Muscle of leg (tissue), 11 donors: ENCODE results near the gene KCNQ1. TPM values are rescaled to one million over a fixed set of nuclear protein-coding genes. Genes with fewer than 3 reads are reported as not detected.

ENCODE experiments used
- DNase-seq: peaks from one replicate; pipeline ENCODE4 v3.0.0; 2013
- H3K27ac ChIP-seq: one replicate; pipeline ENCODE4 v1.5.1; 2013; ENCODE audit warnings: mild to moderate bottlenecking, low read length, control low read depth
- H3K27me3 ChIP-seq: one replicate; pipeline ENCODE4 v1.6.1; 2013; ENCODE audit warnings: low read length; ENCODE audit not compliant: control insufficient read depth, insufficient read depth
- H3K36me3 ChIP-seq: one replicate; pipeline ENCODE4 v1.6.1; 2013; ENCODE audit warnings: low read length; ENCODE audit not compliant: control insufficient read depth, insufficient read depth
- H3K4me1 ChIP-seq: one replicate; pipeline ENCODE4 v1.6.1; 2013; ENCODE audit warnings: low read length; ENCODE audit not compliant: control insufficient read depth, insufficient read depth
- H3K4me3 ChIP-seq: one replicate; pipeline ENCODE4 v1.5.1; 2013; ENCODE audit warnings: low read length, control low read depth
- H3K9me3 ChIP-seq: replicated peaks from 2 replicates; pipeline ENCODE4 v1.6.1; 2013; ENCODE audit warnings: low read depth, low read length; ENCODE audit not compliant: control insufficient read depth
- WGBS: methylation state at CpG from one replicate; pipeline ENCODE4 v1.1.5; 2013; ENCODE audit warnings: missing lambda C conversion rate; ENCODE audit not compliant: insufficient coverage; 5-methylcytosine and 5-hydroxymethylcytosine counted together
- polyA plus RNA-seq, 8 donors: library from polyadenylated mRNA; unstranded; fragments of 120-200 nt; gene quantifications; one replicate each; pipeline versions ENCODE4 v1.2.1 to v1.2.3, GENCODE V29; 2013; ENCODE audit warnings: inconsistent platforms in 1 of 8, low replicate concordance in 1 of 8; ENCODE audit not compliant: insufficient read length in 8 of 8, insufficient read depth in 1 of 8
- total RNA-seq: library from RNA; stranded (reverse); fragments of 120-200 nt; gene quantifications from one replicate; pipeline ENCODE4 v1.2.4, GENCODE V29; 2013

The KCNQ1 gene
- total and polyA plus RNA-seq, 9 donors, result 0.84 to 4.1 (median 2.6) TPM

DNA sequence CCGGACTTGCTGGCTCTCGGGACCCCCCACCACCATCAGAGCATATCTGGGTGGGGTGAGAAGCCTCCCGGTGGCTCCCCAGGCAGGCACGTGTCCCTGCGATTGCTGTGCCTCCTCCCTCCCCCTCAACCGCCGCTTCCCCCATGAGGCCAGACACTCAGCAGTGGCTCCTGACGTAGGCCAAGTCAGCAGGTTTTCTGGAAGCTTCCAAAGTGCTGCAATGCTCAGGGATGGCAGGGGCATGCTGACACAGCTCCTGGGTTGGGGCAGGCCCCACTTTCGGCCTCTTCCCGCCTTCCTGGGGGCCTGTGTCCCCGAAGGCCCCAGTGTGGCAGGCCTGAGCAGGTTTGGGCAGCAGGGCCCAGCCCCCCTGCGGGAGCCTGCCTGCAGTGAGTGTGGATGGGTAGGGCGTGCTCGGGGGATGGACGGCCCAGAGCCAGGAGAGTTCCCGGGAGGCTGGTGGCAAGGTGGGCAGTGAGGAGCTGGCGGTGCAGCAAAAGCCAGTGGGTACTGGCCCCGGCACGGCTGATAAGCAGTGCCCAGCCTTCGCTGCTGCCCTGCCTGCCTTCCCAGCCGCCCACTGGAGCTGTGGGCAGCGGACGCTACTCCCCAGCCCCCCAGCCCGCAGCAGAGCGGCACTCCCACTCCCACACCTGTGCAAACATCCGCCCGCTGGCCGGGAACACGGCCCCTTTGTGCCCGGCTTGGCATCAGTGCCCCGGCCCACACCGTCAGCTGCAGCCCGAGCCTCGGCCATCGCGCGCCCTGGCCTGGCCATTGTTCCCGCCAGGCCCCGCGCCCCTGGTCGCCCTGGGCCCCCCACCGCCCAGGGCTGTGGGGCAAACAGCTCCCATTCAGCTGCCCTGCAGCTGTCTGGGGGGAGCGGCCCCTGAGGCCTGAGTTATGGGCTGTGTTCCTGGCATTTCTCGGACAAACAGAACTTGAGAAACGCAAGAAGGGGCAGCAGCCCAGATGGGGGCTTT, 130.0 kb downstream of the KCNQ1 start:
- WGBS, result 84% methylated on average over 42 of the region's 45 CpGs
- H3K36me3 ChIP-seq, result no peaks in the 10 kb centered on the region
- DNase-seq, result peak; percentile 34
- H3K4me1 ChIP-seq, result peaks cover 62% of the 10 kb centered on the region
- peaks cover 5% of the 10 kb centered on the region for H3K27me3 ChIP-seq
- no peak overlapping the region for H3K4me3 ChIP-seq
- H3K27ac ChIP-seq, result peak overlapping the region; percentile 67
- H3K9me3 ChIP-seq, result peaks cover 9% of the 10 kb centered on the region

DNA sequence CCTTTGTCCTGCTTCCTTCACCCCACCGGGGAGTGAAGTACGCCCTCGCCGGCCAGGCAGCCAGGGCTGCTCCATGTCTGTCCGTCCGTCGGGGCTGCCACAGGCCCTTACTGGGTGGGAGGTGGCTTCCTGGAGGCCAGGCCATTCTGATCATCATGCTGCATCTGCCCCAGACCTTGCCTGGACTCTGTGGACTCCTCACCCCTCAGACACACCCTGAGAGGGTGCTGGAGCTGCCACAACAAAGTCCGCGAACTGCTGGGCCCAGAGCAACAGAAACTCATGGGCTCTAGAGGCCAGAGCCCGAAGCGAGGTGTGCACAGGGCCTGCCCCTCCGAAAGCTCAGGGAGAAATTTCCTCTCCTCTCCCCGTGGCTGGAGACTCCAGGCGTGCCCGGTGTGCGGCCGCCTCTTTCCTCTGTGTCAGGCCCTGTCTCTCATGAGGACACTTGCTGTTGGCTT, 130.8 kb downstream of the KCNQ1 start:
- Histone ChIP-seq H3K9me3 (peaks cover 4% of the 10 kb centered on the region), H3K4me1 (peaks cover 65% of the 10 kb centered on the region), H3K4me3 (no peak overlapping the region), H3K36me3 (no peaks in the 10 kb centered on the region), H3K27ac (peak overlapping the region; percentile 67), H3K27me3 (peaks cover 5% of the 10 kb centered on the region)
- no peak for DNase-seq
- 89% methylated on average over 13 of the region's 17 CpGs for WGBS

DNA sequence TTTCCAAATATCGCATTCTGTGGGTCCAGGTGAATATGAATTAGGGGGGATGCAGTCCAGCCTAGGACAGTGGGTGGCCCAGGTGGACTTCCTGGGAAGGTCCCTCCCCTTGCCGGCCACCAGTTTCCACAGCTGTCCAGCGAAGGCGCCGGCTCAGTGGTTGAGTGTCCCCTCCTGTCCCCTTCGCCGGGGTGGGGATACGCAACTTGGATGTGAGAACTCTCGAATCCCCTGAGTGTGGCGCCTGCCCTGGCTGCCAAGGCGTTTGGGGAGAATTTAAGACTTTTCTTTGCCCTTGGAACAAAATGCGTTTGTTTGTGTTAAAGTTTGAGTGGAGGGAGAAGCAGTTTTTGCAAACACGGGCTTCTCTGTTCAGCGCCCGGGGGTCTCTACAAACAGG, 131.3 kb downstream of the KCNQ1 start:
- no peak overlapping the region for H3K27ac ChIP-seq
- peaks cover 65% of the 10 kb centered on the region for H3K4me1 ChIP-seq
- 89% methylated on average over 11 of the region's 15 CpGs for WGBS
- no peak for DNase-seq
- H3K27me3 ChIP-seq, result peaks cover 5% of the 10 kb centered on the region
- no peaks in the 10 kb centered on the region for H3K9me3 ChIP-seq
- no peak overlapping the region for H3K4me3 ChIP-seq
- no peaks in the 10 kb centered on the region for H3K36me3 ChIP-seq

GRCh38 chr11:2576549-2576948, 131.7 kb downstream of the KCNQ1 start:
- no peak overlapping the region for H3K27ac ChIP-seq
- peaks cover 5% of the 10 kb centered on the region for H3K27me3 ChIP-seq
- 81% methylated on average over 9 of the region's 15 CpGs for WGBS
- DNase-seq, result no peak
- H3K4me1 ChIP-seq, result peaks cover 65% of the 10 kb centered on the region
- H3K9me3 ChIP-seq, result no peaks in the 10 kb centered on the region
- no peaks in the 10 kb centered on the region for H3K36me3 ChIP-seq
- no peak overlapping the region for H3K4me3 ChIP-seq

DNA sequence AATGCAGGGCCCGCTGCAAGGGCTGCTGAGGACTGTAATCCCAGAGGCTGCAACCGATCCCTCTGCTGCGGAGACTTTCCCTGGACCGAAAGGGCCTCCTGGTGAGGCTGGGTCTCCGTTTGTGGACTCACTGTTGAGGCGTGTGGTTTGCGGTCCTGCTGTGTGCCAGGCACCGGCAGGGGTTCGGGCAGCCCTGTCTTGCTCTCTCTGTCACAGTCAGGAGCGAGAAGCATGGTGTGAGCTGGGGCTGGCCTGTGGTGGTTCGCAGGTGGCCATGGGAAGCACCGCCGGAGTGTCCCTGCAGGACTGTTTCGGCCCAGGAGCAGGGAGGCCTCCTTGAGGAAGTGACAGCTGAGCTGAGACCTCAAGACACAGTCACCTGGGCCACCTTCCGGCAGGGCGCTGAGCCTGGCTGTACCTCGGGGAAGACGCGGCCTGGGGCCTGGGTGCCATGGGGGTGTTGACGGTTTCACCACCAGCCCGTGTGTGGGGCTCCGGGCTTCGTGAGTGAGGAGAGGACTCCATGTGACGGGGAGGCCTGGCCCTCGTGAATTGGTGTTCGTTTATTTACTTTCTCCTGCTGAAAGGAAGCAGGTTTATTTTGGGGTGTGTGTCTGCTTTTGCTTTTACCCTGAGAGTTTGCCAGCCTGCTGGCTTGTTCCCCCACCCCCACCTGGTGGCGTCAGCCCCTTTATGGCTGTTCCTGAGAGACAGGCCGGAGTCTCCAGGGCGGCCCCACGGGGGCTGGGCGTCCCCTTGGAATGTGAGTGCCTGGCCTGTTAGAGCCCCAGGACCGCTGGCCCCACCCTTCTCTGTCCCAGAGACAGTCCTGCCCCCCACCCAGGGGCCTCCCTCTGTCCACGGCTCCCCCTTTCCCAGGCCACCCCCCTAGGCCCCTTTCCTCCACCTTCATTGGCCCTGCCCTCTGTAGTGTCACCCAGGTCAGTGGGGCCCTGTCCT, 132.5 kb downstream of the KCNQ1 start:
- WGBS, result 79% methylated on average over 28 of the region's 33 CpGs
- H3K36me3 ChIP-seq, result no peaks in the 10 kb centered on the region
- H3K9me3 ChIP-seq, result no peaks in the 10 kb centered on the region
- no peak overlapping the region for H3K27ac ChIP-seq
- H3K4me3 ChIP-seq, result no peak overlapping the region
- no peak for DNase-seq
- H3K27me3 ChIP-seq, result peaks cover 5% of the 10 kb centered on the region
- H3K4me1 ChIP-seq, result peaks cover 67% of the 10 kb centered on the region

DNA sequence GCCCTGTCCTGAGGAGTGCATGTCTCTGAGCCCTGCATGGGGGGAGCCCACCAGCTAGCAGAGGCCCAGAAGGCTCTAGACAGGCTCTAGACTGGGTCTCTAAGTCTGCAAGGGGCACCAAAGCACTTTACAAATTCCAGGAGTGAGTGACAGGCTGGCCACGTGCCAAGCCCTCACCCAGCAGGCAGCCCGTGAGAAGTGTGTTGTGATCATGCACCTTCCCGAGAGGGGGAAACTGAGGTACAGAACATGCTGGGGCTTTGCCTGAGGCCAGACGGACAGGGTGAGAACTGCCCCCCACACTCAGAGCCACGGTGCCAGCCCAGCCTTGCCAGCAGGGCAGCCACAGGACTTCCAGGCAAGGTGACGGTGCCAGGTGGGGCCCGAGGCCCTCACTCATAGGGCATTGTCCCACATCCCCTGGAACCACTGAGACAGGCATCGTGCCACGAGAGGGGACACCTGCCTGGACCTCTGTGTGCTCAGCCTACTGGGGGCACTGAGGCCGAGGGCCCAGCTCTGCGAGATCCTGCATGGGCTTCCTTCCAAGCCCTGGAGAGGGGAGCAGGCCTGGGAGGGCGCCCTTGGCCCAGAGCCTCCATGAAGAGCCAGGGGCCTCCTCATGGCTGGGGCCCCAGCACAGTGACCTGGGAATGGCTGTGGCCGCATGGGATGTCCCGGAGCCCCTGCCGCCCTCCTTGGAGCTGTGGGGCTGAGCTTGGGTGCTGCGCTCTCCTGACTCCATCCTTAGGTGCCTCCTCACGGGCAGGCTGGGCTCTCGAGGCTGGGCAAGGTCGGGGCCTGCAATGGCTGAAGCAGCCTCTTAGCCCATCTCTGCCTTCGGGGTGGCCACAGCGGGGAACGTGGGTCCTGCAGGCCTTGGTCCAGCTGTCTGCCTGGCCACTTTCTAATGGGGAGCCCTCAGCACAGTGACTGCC, 133.5 kb downstream of the KCNQ1 start:
- H3K36me3 ChIP-seq, result no peaks in the 10 kb centered on the region
- no peak overlapping the region for H3K4me3 ChIP-seq
- H3K4me1 ChIP-seq, result peaks cover 75% of the 10 kb centered on the region
- no peaks in the 10 kb centered on the region for H3K9me3 ChIP-seq
- no peak overlapping the region for H3K27ac ChIP-seq
- H3K27me3 ChIP-seq, result peaks cover 5% of the 10 kb centered on the region
- WGBS, result 89% methylated on average over 22 of the region's 22 CpGs
- no peak for DNase-seq

DNA sequence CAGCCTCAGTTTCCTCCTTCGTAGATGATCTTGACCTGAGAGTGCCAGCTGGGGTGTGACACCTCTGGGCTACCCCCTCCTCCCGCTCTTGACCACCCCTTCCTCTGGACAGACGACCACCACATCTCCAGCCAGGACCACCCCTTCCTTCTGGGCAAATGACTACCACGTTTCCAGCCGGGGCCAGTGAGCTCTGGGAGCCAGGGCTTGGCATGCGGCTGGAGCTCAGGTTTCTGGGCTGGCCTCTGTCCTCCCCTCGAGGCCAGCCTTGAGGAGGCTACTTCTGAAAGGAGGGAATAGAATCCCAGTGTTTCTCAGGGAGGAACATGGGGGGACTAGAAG, 134.1 kb downstream of the KCNQ1 start:
- no peak for DNase-seq
- H3K4me1 ChIP-seq, result peaks cover 73% of the 10 kb centered on the region
- WGBS, result 61% methylated on average over 7 of the region's 7 CpGs

DNA sequence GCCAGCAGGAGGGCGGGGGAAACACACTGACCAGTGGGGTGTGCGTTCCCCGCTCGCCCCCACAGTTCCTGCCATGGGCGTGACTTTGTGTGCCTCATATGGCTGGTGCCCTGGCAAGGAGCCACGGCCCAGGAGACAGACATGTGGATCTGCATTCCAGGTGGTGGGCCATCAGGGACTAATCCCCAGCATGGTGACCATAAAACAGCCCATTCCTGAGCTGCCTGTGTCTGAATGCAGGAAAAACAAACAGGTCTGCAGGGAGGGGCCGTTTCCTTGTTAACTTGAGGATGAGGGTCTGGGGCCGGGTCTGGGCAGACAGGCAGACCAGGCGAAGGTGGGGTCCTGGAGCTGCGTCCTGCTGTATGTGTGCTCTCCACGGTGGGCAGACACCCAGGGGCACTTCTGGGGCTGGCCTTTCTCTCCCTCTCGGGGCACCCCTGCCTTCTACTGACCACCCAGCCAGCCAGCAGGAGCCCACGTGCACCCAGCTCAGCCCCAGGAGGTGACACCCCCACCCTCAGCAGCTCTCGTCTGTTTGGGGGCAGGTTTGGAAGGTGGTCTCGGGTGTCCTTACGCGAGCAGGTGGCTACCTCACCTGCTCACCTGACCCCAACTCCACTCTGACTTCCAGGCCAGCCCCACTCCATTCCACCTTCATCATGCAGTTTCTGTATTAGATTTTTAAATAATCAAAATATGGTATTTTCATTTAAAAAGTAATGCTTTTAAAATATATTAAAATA, 134.7 kb downstream of the KCNQ1 start:
- Histone ChIP-seq H3K36me3 (no peaks in the 10 kb centered on the region), H3K9me3 (no peaks in the 10 kb centered on the region), H3K4me1 (peaks cover 67% of the 10 kb centered on the region), H3K27me3 (peaks cover 5% of the 10 kb centered on the region), H3K27ac (peak overlapping the region; percentile 7), H3K4me3 (no peak overlapping the region)
- 36% methylated on average over 9 of the region's 17 CpGs for WGBS
- DNase-seq, result no peak

More for the DNA sequence above, 134.1 kb downstream of the KCNQ1 start:
- Histone ChIP-seq H3K36me3 (no peaks in the 10 kb centered on the region), H3K9me3 (no peaks in the 10 kb centered on the region), H3K27me3 (peaks cover 5% of the 10 kb centered on the region), H3K4me3 (no peak overlapping the region), H3K27ac (no peak overlapping the region)

GRCh38 chr11:2580061-2580421, 135.2 kb downstream of the KCNQ1 start:
- Histone ChIP-seq H3K27me3 (peaks cover 5% of the 10 kb centered on the region), H3K4me1 (peaks cover 61% of the 10 kb centered on the region), H3K36me3 (no peaks in the 10 kb centered on the region), H3K9me3 (no peaks in the 10 kb centered on the region), H3K4me3 (no peak overlapping the region), H3K27ac (no peak overlapping the region)
- no peak for DNase-seq
- WGBS, result 82% methylated on average over 4 of the region's 10 CpGs
